ENCODE results near the gene GHDC. TPM values are rescaled to one million over a fixed set of nuclear protein-coding genes. Genes with fewer than 3 reads are reported as not detected.
"Not testable (repeated sequence)": the region's sequence is repeated elsewhere in the genome, so short reads cannot be mapped to it uniquely, and the experiment has no call there.

Gene GHDC
- total RNA-seq, 2 donors from 2014 or later: 19.2 to 25.2 TPM

GRCh38 chr17:42211921-42212341, 17.6 kb upstream of the GHDC start:
- DNase-seq: peak in 1 of 2 donors; percentile 45

GRCh38 chr17:42210046-42210445, 15.8 kb upstream of the GHDC start:
- intact Hi-C loops (cut with DNase I, micrococcal nuclease): no loop called here
- no peak for DNase-seq
- ATAC-seq: no peak

More at GRCh38 chr17:42211921-42212341, 17.6 kb upstream of the GHDC start:
- intact Hi-C loops (cut with DNase I, micrococcal nuclease); ATAC-seq: not testable (repeated sequence)

GRCh38 chr17:42206153-42206612, 11.9 kb upstream of the GHDC start:
- DNase-seq; intact Hi-C loops (cut with DNase I, micrococcal nuclease); ATAC-seq: not testable (repeated sequence)

GRCh38 chr17:42203354-42203753, 9.1 kb upstream of the GHDC start:
- intact Hi-C loops (cut with DNase I, micrococcal nuclease): no loop called here
- no peak for DNase-seq
- ATAC-seq: no peak

- DNase-seq (no peak), ATAC-seq (no peak)
- intact Hi-C loops (cut with DNase I, micrococcal nuclease): no loop called here
These were observed 8.4 kb upstream of the GHDC start for GRCh38 chr17:42202696-42203095.

GRCh38 chr17:42202159-42202558, 7.9 kb upstream of the GHDC start:
- DNase-seq (no peak), ATAC-seq (no peak)
- intact Hi-C loops (cut with DNase I, micrococcal nuclease): no loop called here

- intact Hi-C loops (cut with DNase I, micrococcal nuclease): no loop called here
- ATAC-seq (no peak), DNase-seq (no peak)
These were observed 7.1 kb upstream of the GHDC start for GRCh38 chr17:42201458-42201772.

- peak; percentile 94 for ATAC-seq
- intact Hi-C loops (cut with DNase I, micrococcal nuclease): no loop called here
- peak in 1 of 2 donors; percentile 54 for DNase-seq
These were observed 6.6 kb upstream of the GHDC start for GRCh38 chr17:42200706-42201457.

GRCh38 chr17:42199416-42200011, 5.2 kb upstream of the GHDC start:
- ATAC-seq (no peak), DNase-seq (no peak)
- intact Hi-C loops (cut with DNase I, micrococcal nuclease): no loop called here

GRCh38 chr17:42198897-42199296, 4.6 kb upstream of the GHDC start:
- ATAC-seq (no peak), DNase-seq (no peak)
- intact Hi-C loops (cut with DNase I, micrococcal nuclease): no loop called here

- DNase-seq (no peak), ATAC-seq (no peak)
- intact Hi-C loops (cut with DNase I, micrococcal nuclease): no loop called here
These were observed 3.4 kb upstream of the GHDC start for GRCh38 chr17:42197564-42198156.

- ATAC-seq (no peak), DNase-seq (no peak)
- intact Hi-C loops (cut with DNase I, micrococcal nuclease): no loop called here
These were observed 902 bp downstream of the GHDC start for GRCh38 chr17:42193216-42193968.

- intact Hi-C loops (cut with DNase I, micrococcal nuclease): no loop called here
- DNase-seq: no peak
These were observed 1.8 kb downstream of the GHDC start for GRCh38 chr17:42192189-42193126.

GRCh38 chr17:42191275-42191608, 3.1 kb downstream of the GHDC start:
- ATAC-seq (no peak), DNase-seq (no peak)
- intact Hi-C loops (cut with DNase I, micrococcal nuclease): no loop called here

More at GRCh38 chr17:42192189-42193126, 1.8 kb downstream of the GHDC start:
- no peak for ATAC-seq

GRCh38 chr17:42190491-42191274, 3.6 kb downstream of the GHDC start:
- intact Hi-C loops (cut with DNase I, micrococcal nuclease): no loop called here

GRCh38 chr17:42189651-42189965, 4.7 kb downstream of the GHDC start:
- no peak for DNase-seq
- ATAC-seq: no peak
- intact Hi-C loops (cut with DNase I, micrococcal nuclease): loop anchor here in 1 of 2 donors (10.0 kb wide), 1 partner anchor 65 kb away; the partner anchor contains the start of genes HSPB9 and KAT2A

More at GRCh38 chr17:42190491-42191274, 3.6 kb downstream of the GHDC start:
- DNase-seq (no peak), ATAC-seq (no peak)

- ATAC-seq (no peak), DNase-seq (no peak)
- intact Hi-C loops (cut with DNase I, micrococcal nuclease): loop anchor here in 1 of 2 donors (10.0 kb wide), 1 partner anchor 64 kb away; the partner anchor contains the start of genes HSPB9 and KAT2A
These were observed 5.3 kb downstream of the GHDC start for GRCh38 chr17:42188749-42189650.
